CD4-positive, alpha-beta T cell treated with Interleukin-6 at 100 ng/mL for 8 hours (primary cell): ENCODE results near the gene ELMO3.

Experiments used
- DNase-seq: peaks from one replicate; pipeline ENCODE4 v3.0.0-alpha.2; 2020; ENCODE audit warnings: mixed read lengths, low spot score

Gene ELMO3

DNA sequence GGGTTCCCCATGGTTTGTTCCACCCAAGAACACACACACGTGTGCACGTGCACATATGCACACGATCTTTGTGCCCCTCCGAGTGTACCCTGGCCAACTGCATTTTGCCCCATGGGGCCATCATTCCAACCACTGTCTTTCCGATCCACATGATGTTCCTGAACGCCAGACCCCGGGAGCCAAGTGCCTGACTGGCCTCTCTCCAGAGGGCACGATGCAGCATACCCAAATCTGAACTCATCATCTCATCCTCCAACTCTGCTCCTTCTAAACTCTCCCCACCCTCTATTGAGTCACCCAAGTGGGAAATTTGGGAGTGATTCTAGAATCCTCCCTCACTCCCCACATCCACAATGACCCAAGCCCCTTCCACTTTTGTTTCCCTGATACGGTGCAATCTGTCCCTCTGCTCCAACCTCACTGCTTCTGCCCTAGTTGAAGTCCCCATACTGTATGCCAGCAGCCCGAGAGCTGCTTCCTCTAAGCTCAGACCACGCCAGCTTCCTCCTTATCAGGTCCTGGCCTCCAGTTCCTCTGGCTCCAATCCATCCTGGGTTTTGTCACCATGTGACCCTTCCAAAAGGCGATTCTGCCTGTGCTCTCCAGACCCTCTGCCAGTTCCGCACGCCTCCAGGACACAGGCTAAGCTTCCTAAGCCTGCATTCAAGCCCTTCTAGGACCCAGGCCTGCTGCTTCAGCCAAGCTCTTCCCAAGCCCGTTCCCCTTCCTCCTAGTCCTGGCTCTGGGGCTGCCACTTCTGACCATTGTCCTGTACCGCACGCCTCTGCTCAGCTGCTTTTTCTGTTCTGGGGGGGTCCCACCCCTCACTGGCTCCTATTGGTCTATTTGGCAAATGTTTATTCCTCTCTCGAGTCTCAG is 17.9 kb downstream of the ELMO3 start:
- DNase-seq: no peak

DNA sequence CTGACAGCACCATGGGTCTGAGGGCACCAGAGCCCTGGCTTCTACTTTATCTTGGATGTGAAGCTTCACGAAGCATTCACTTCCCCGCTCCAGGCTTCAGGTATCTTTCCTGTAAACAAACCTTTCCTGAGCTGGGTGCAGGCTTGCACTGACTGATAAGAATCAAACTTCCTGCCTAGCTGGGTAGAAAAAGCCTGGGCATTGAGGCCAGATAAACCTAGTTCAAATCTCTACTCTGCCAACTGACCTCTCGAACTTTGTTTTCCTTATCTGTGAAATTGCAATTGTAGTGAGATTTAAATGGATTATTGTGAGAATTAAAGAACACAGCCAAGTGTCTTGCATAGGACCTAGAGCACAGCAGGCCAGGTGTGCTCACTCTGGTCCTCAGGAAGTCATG is 25.1 kb downstream of the ELMO3 start:
- no peak for DNase-seq

DNA sequence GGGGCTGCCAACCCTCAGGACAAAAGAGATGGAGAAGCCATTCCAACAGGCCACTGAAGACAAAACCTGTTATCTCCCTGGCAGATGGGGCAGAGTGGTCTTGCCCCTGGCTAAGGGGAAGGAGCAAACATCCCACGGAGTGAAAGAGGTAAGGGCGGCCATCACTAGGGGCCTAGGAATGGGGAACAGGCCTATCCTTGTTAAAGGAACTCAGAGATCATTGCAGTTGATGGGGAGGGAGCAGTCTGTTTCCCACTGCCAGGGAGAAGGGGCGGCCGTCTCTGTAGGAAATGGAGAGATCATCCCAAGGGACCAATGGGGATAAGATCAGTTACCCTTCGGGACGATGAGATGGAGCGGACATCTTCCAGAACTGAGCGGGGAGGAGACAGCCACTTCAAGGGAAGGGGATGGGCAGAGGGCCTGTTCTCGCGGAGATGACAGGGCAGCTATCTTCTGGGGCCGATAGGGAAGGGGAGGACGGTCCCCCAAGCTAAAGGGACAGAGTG is 27.4 kb downstream of the ELMO3 start:
- DNase-seq: no peak

DNA sequence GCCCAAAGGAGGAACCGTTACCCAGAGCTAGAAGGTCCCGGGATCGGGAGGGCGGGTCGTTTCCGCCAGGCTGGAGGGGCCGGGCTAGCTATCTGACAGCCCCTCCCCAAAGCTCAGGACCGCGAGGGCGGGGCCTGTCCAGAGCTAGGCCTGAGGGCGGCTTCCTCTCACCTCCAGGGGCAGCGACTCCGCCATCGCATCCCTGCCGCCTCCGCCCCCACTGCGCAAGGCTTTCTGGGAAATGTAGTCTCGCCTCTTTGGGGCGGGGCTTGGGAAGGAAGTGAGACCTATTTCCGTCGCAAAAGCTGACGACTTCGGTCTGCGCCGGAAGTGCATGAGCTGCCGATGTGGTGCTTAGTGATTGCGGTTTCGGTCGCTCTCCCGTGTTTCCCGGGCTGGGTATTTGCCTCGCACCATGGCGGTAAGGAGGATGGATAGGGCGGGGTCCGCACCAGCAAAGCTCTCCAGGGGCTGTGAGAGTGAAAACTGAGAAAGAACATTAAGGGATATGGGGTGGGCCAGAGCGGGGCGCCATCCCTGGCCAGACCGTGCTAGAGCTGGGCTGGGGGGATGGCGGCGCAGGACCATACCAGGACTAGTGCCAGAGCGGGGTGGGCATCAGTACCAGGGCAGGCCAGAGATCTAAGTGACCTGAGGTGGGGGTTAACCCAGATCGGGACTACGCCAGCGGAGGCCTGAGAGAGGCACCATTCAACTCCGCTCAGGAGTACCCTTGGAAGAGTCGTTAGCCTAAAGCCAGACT is 28.1 kb downstream of the ELMO3 start, which contains the start of gene TMEM208:
Gene TMEM208 (plus strand): TSS at position 327 of the 763 bp plus-strand sequence. CDS start 89 bp downstream, at position 416.
- DNase-seq: peak; percentile 96

DNA sequence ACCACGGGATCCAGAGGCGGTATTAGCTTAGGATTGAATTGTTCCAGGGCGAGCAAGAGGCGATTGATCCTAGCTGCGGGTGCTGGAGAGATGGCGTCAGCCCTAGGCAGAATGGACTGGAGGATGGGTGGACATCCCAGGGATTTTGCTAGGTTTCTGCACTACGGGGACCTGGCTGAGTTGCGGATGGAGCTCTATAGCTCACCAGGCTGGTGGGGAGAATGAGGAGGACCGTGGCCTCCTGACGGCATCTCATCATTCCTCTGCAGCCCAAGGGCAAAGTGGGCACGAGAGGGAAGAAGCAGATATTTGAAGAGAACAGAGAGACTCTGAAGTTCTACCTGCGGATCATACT is 28.6 kb downstream of the ELMO3 start:
- no peak for DNase-seq

DNA sequence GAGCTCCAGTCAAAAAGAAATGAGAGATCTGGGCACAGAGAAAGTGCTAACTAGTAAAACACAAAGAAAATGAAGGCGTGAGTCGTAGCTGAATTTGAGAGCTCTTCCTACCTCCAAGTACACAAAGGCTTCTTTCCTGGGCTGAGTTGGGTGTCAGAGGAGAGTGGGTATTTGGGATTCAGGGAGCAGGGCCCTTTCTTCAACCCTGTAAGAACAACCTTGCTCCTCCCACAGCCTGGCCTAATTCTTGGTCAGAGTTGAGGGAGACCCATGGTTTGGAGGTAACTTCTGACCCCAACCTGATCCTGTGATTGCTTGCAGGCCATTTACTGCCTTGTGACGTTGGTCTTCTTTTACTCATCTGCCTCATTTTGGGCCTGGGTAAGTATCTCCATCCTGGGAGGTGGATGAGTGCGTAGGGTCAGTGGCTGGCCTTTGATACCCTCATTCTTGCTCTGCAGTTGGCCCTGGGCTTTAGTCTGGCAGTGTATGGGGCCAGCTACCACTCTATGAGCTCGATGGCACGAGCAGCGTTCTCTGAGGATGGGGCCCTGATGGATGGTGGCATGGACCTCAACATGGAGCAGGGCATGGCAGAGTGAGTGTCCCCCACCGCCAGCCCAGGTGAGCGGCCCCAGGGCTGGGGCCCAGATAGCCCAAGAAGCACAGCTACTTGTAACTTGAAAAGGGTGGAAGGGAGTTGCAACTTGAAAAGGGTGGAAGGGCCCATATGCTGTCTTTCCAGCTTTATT is 29.3 kb downstream of the ELMO3 start:
- no peak for DNase-seq

DNA sequence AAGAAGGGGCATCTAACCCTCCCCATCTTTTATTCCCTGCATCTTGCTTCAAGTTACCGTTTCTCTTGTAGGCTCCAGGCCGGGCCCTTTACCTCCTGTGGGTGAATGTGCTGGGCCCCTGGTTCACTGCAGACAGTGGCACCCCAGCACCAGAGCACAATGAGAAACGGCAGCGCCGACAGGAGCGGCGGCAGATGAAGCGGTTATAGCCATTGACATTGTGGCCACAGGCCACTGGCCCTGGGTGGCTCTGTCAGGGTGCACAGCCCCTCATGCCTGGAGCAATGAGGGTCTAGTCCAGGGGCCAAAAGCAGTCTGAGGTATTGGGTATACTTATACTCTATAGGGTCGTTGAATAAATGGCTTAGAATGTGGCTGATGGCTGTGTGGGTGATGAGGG is 30.0 kb downstream of the ELMO3 start:
- no peak for DNase-seq

DNA sequence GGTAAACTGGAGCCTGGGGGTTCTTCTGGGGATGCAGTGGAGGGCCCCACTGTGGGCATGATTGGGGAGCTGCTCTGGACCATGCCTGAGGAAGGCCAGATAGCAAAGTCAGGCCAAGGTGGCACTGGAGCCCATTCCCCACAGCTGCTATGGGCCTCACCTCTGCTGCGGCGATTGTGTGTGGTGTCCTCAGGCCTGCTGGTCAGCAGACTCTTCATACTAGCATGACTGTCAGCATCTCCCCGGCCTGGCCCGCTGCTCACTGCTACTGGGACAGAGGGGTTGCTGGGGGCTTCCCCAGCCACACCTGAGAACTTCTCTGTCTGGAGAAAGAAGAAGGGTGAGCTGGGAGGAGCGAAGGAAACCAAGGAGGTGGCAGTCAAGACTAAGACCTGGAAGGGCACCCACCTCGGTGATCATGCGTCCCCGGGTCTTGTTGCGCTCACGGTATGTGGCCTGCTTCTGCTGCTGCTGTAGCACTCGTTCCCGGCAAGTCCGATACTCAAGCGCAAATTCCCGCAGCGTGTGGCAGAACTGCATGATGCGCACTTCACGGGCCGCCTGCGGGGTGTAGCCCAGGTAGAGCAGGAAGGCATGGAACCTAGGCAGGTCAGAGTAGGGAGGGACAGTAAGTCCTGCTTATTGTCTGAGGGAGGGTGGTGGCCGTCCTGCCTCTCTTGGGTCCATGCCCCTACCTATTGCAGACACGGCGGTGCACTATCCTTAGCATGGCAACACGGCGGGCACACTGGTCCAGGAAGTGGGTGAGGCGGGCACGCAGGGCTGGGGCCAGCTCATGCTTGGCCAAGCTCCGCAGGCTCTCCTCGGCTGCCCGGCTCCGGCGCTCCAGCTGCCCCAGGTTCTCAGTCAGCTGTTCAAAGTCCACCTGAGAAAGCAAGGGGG is 31.2 kb downstream of the ELMO3 start:
- no peak for DNase-seq

DNA sequence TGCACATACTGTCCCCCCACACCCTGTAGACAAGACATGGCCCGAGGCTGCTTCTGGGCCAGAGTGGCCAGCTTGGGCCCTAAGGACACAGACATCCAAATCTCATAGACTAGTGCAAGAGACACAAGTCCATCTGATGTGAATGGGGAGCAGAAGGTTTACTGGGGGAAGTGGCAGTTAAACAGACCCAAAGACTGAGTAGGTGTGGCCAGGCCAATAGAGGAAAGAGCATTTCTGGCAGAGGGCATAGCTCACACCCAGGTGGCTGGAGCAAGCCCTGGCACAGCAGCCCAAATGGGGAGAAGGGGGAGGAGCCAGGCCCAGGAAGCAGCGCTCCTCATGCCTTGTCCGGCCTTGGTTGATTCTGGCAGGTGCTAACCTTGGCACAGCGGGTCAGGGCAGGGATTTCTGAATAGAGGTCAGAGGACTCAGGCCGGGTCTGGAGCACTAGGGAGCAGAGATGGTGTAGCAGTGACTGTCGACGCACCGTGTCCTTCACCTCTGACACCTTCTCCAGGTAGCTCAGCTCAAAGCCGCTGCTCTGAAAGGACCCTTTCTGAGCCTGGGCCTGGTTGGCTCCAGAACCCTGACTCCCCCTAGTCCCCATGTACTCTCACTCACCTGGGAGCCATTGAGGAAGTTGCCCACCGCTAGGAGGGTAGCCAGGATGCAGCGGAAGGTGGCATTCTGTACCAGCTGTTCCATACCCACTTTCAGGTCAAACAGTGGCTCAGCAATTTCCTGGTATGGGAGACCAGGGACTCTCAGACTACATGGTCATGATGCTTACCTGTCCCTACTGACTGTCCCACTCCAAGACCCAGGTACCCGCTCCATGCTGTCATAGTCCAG is 32.1 kb downstream of the ELMO3 start:
- DNase-seq: no peak

DNA sequence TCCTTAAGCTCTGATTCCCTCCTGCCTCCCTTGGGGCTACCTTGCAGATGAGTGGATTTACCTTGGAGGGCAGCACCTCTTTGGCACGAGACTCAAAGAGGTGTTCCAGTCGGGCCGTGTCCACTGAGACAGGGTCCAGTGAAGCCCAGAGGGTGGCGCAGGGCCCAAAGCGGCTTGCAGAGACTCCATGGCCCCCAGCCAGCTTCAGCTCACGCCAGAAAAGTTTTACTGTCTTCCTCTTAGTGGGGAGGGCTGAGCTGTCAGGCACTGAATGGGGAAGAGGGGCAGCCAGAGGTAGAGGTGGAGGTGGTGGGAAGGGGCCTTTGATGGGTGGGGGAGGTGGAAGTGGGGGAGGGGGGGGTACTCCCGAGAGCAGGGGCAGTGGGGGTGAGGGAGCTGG is 34.7 kb downstream of the ELMO3 start:
- DNase-seq: no peak

DNA sequence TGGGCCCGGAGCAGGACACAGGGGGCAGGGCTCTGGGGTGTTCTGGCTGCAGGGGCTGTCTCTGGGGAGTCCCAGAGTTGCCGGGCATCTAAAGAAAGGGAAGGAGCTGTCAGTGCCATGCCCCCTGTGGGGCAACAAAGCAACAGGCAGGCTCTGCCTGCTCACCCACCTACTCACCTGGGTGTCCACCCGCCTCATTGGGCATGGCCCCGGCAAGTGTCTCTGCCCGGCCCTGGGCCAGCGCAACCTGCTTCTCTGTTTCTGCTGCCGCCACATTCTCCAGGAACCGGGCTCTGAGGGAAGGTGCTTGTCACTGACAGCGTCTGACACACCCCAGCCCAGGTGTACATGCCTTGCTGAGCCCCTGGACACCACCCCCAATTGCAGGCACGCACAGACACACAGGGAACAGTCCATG is 35.3 kb downstream of the ELMO3 start:
- DNase-seq: no peak

DNA sequence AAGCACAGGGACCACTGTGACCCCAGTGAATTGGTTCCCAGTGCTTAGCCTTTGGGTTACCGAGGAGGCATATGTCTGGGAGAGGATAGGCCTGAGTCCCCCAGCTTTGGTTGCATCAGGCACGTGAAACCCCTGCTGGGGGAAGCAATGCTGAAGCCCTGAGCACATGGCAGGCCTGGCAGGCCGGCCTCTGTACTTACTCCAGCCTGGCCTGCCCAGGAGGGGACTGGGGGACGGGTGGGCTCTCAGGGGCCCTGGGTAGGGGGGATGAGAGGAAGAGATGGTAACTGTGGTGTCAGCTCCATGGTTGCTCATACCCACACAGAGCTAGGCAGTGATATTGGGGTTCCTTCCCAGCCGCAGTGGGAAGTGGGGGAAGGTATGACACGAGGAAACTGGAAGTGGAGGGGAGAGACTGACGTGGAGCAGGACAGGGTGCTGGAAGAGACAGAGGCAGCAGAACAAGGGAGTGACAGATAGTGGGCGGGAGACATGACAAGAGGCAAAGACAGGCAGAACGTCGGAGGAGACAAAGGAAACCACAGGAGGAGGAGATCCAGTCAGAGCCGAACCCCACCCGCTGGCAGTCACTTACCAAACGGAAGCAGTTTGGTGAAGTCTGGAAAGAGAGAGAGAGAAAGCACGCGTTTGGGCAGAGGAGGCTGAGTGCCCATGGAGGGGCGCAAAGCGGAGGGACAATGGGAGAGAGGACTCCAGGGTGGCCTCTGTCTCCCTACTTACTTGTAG is 37.1 kb downstream of the ELMO3 start:
- peak; percentile 61 for DNase-seq

DNA sequence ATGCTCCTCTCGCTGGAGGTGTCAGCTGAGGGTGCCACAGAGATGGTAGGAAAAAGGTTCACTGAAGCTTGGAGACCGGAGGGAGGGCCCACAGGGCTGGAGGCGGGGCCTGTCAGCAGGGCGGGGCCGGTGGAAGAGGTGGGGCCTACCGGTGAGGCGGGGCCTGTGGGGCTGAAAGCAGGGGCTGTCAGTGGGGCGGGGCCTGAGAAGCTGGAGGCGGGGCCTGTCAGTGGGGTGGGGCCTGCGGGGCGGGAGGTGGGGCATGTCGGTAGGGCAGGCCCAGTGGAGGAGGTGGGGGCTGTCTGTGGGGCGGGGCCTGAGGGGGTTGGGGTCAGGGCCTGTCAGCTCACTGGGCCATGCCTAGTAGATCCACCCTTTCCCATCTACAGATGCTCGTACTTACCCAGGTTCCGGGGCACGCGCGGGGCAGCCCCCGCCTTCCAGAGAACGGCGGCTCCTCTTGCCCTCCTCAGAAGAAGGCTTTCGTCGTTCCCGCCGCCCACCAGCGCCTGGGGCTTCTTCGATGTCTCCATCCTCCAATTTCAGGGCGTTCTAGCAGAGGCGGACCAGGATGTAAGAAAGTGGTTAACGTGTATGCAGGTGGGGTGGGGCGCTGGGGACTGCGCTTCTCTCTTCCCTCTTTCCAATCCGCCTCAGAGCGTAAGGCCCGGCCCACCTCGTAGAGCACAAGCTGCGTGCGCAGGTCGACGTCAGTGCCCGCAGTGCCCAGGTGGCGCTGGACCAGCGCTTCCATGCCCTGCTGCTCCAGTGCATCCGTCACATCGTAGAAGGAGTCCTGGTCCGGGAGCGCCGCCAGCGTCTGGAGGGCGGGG is 37.8 kb downstream of the ELMO3 start:
- DNase-seq: peak; percentile 47

DNA sequence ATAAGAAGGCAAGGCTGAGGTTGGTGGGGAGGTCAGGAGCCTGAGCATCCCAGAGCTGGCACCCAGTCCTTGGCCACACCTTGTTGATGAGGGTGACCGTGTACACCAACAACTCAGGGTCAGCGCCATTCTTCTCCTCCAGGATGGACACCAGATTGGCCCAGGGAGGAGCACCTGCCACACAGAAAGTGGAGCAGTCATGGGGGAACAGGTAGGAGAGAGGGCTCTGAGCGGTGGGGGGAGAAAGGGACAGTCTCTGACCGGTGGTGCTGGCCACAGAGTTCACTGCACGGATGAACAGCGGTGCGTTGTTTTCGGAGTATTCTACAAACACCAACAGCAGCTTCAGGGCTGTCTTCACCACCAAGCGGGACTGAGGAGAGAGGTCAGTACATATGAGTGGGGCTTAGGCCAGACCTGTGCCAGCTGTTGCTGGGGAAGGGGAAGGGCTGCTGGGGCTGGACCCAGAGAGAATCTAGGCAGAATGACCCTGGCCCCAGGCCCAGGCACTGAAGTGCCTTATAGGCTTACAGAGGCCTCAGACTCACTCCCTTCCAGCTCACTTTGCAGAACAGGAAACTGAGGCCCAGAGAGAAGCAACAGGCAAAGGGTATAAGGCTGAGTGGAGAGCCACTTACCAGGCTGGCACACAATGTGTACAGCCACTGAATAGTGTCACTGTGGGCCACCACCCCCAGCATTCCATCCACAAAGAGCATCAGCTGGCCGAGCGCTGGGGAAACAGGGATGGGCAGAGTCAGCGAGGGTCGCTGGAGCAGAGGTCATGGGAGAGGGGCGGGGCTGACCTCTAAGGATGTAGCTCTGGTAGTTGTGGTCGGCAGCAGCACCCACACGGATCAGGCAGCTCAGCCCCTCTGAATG is 38.7 kb downstream of the ELMO3 start:
- DNase-seq: no peak

DNA sequence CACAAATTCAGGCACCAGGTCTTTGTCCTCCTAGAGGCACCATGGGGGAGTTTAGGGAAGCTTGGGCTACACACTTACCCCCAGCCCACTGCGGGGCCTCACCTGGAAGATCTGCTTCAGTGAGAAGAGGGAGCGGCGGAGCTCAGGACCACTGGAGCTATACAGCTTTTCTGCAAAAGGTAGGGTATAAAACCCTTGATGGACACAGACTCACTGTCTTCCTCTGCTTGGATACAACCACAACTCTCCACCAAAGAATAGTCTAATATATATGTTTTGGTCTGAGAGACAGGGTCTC is 39.3 kb downstream of the ELMO3 start:
- DNase-seq: no peak

DNA sequence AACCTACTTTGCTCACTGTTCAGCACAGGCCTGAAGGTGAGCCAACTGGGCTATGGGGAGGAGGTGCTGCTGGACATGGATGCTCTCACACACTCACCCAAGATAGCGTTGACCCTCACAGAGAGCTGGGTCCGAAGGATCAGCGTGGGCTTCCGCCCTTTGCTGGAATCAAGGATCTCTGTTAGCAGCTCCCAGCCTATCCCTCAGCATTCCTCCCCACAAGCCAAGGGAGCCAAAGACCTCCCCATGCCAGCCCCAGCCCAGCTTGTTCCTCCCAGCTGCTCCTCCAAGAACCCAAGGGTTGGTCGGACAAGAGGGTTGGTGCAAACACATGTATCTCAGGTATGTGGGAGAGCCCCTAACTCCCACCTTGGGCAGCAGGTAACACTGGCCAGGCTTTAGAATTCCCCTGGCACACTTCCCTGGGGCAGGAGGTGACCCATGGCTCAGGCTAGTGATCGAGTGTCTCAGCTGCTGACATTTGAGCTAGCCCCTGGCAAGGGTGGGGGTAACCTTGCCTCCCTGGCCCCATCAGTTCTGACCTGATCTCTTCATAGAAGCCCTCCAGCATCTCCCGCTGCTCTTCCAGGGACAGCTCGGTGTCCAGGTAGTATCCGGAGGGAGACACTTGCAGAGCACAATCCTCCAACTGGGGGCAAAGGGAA is 40.0 kb downstream of the ELMO3 start:
- no peak for DNase-seq

DNA sequence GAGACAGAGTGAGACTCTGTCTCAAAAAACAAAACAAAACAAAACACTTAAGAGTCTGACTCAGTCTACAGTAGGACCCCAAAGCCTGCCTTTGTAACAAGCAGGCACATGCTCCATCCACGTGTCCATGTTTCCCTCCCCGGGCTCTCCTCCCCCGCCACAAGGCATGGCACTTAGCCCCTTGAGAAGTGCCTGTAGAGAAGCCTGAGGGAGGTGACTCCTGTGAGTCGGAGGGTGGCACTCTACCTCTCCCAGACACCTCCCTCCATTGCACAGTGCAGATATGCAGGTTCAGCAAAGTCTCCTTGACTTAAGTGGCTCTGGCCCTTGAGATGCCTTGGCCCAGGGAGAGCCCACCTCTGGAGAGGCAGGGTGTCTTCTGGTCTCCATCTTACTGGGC is 41.6 kb downstream of the ELMO3 start:
- DNase-seq: no peak
